Gastroesophageal sphincter (tissue), 3 donors: ENCODE results near the gene KMT2B.
A peak's percentile ranks its signal among the peaks of the same experiment; 100 is the strongest.

Experiments used
- CTCF ChIP-seq, 4 experiments: fragments of 200-600 bp in 2 of 4; fragments of 450-650 bp in 2 of 4; sonication (generic) in 1 of 4; IDR thresholded peaks; one replicate each; pipeline ENCODE4 v1.5.1; 2017 to 2019; ENCODE audit warnings: antibody characterized with exemption in 4 of 4, mild to moderate bottlenecking in 2 of 4, moderate library complexity in 2 of 4
- POLR2A ChIP-seq, 2 donors: fragments of 450-650 bp; IDR thresholded peaks; one replicate each; pipeline ENCODE4 v1.6.1; 2017; ENCODE audit warnings: antibody characterized with exemption in 2 of 2, mild to moderate bottlenecking in 2 of 2, moderate library complexity in 1 of 2
- POLR2AphosphoS5 ChIP-seq: sonication (generic); formaldehyde crosslinking; IDR thresholded peaks from one replicate; pipeline ENCODE4 v1.6.1; 2017; ENCODE audit warnings: antibody characterized with exemption

GRCh38 chr19:35755550-35756376, 38.0 kb downstream of the KMT2B start:
- TF ChIP-seq POLR2A (IDR thresholded peaks at IDR 0.05) (peak; percentile 8 to 50), CTCF (IDR thresholded peaks at IDR 0.05) (no peak), POLR2AphosphoS5 (peak; percentile 65)
